HepG2 (cell line): ENCODE results near the gene LDLR. TPM values are rescaled to one million over a fixed set of nuclear protein-coding genes. Genes with fewer than 3 reads are reported as not detected.

Experiments
- FOXP1 ChIP-seq, 2 experiments: fragments of 450-650 bp in 1 of 2; IDR thresholded peaks; 2 replicates each; pipeline ENCODE4 v1.6.1; 2017 to 2018; ENCODE audit warnings: antibody characterized with exemption in 1 of 2
- HNF1B ChIP-seq: sonication (generic); formaldehyde crosslinking; IDR thresholded peaks from 2 replicates; pipeline ENCODE4 v1.5.1; 2020; ENCODE audit warnings: mild to moderate bottlenecking, moderate library complexity, missing genetic modification reagents
- IRF1 ChIP-seq: sonication (generic); formaldehyde crosslinking; IDR thresholded peaks from 2 replicates; pipeline ENCODE4 v1.4.0; 2020; ENCODE audit warnings: low read depth, mild to moderate bottlenecking, missing genetic modification reagents
- IRF9 ChIP-seq: sonication (generic); formaldehyde crosslinking; IDR thresholded peaks from 2 replicates; pipeline ENCODE4 v1.8.0; 2022; ENCODE audit warnings: missing genetic modification reagents, mild to moderate bottlenecking, borderline replicate concordance
- MATR3 ChIP-seq: sonication (generic); formaldehyde crosslinking; IDR thresholded peaks from 2 replicates; pipeline ENCODE4 v1.4.0; 2020; ENCODE audit warnings: missing genetic modification reagents
- RERE ChIP-seq: IDR thresholded peaks from 2 replicates; pipeline ENCODE4 v1.6.1; 2016; ENCODE audit warnings: low read depth, missing genetic modification reagents, missing compliant biosample characterization
- SNAPC2 ChIP-seq: sonication (generic); formaldehyde crosslinking; IDR thresholded peaks from 2 replicates; pipeline ENCODE4 v1.8.1; 2022; ENCODE audit warnings: mild to moderate bottlenecking, missing genetic modification reagents
- ZBTB21 ChIP-seq: sonication (generic); formaldehyde crosslinking; IDR thresholded peaks from 2 replicates; pipeline ENCODE4 v1.4.0; 2020; ENCODE audit warnings: missing genetic modification reagents
- ZNF281 ChIP-seq: sonication (generic); formaldehyde crosslinking; IDR thresholded peaks from 2 replicates; pipeline ENCODE4 v1.4.0; 2020; ENCODE audit warnings: missing genetic modification reagents, borderline replicate concordance
- ZNF343 ChIP-seq: sonication (generic); formaldehyde crosslinking; IDR thresholded peaks from 2 replicates; pipeline ENCODE4 v1.4.0; 2020; ENCODE audit warnings: mild to moderate bottlenecking, missing genetic modification reagents
- ZNF576 ChIP-seq: sonication (generic); formaldehyde crosslinking; IDR thresholded peaks from 2 replicates; pipeline ENCODE4 v1.4.0; 2020; ENCODE audit warnings: mild to moderate bottlenecking, missing genetic modification reagents
- ZNF772 ChIP-seq: sonication (generic); formaldehyde crosslinking; IDR thresholded peaks from 2 replicates; pipeline ENCODE4 v1.5.0; 2020; ENCODE audit warnings: mild to moderate bottlenecking, missing genetic modification reagents
- polyA plus RNA-seq, 8 experiments: library from polyadenylated mRNA; depleted of rRNA in 3 of 8; stranded (reverse) in 7 of 8; unstranded in 1 of 8; fragments of >200 nt; fragmentation: Illumina TruSeq in 4 of 8; extraction: Trizol in 4 of 8; gene quantifications; 2 replicates each; pipeline versions ENCODE4 v1.2.1 to v1.2.3, GENCODE V29; 2011 to 2016; ENCODE audit warnings: low read depth in 4 of 8, missing spikeins in 1 of 8, mixed read lengths in 1 of 8; ENCODE audit not compliant: insufficient read depth in 1 of 8
- total RNA-seq, 5 experiments: library from RNA; depleted of rRNA; stranded (reverse); fragments of >200 nt; fragmentation: Illumina TruSeq; extraction: Trizol; gene quantifications; 2 replicates each; pipeline ENCODE4 v1.2.3, GENCODE V29; 2016; ENCODE audit warnings: low read depth in 1 of 5

Gene LDLR
- total and polyA plus RNA-seq, 2 of the 13 experiments (the other 11 are each of a cell fraction or from before 2014, with no cell fraction given) = 51.6 to 92.5 TPM

GRCh38 chr19:11142528-11143171 lies 53.4 kb downstream of the LDLR start (continued):
- TF ChIP-seq ZNF281 (CRISPR knock-in tag) (peak; percentile 42; the same call in 1 of the 2 replicates), ZNF576 (CRISPR knock-in tag) (peak; percentile 73; the same call in 1 of the 2 replicates), HNF1B (CRISPR knock-in tag) (peak; percentile 73; the same call in 1 of the 2 replicates), RERE (CRISPR knock-in tag) (no peak), ZNF343 (no peak), IRF1 (CRISPR knock-in tag) (no peak), ZBTB21 (CRISPR knock-in tag) (no peak), FOXP1 (IDR thresholded peaks at IDR 0.05) (no peak), FOXP1 (CRISPR knock-in tag; IDR thresholded peaks at IDR 0.05) (peak; percentile 15; the same call in 1 of the 2 replicates), SNAPC2 (CRISPR knock-in tag) (no peak), ZNF772 (CRISPR knock-in tag) (no peak), IRF9 (no peak), MATR3 (no peak)
